ENCODE results near the gene ADAMTSL1. TPM values are rescaled to one million over a fixed set of nuclear protein-coding genes. Genes with fewer than 3 reads are reported as not detected.

Gene ADAMTSL1
- total and polyA plus RNA-seq, 9 of the 15 experiments (the other 6 are each of a cell fraction or from before 2014, with no cell fraction given): 0.01 TPM; not detected in 8

DNA sequence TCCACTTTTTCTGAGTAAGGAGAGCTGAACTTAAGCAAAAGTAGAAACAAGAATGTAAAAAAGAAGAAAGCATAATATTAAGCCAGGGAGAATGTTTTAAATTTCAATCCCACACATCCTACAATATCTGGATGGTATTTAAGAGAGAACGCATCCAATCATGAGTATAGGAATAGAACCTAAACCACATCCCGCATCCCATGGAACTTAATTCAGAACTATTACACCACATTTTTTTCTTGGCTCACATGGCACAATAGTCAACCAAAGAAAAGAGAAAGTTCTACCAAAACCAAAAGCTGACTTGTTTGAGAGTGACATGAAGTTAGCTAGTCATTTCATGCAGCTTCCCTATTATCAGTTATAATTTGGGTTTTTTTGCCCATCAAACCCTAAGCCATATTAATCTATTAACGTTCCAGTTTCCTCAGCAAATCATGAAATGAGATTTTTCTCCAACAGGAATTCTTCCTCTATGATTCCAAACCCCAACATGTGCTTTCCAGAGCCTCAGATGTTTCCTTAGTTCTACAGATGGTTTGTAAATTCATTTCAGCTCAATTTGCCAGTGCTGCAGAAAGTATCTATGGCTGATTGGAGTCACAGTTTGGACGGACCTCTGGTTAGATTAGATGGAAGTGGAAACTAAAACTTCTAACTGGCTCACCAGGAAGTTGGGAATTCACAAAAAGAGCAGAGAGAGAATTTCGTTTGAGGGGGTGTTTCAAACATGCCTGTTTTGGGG, 22.5 kb downstream of the ADAMTSL1 start:
- 1% methylated on average over 5 of the region's 5 CpGs for WGBS (ENCODE audit: insufficient coverage, low coverage, missing lambda C conversion rate)
- Histone ChIP-seq H4K20me1 (replicated peaks; ENCODE audit: control insufficient read depth, insufficient read depth, low read length) (no peaks in the 10 kb centered on the region), H3K4me2 (ENCODE audit: insufficient read depth, low read length) (no peak overlapping the region), H3K27ac (ENCODE audit: extremely low read depth, low read depth, low read length) (no peak overlapping the region), H2AFZ (ENCODE audit: low read depth, low read length) (no peak overlapping the region), H3K9me3 (replicated peaks; ENCODE audit: control insufficient read depth, insufficient read depth, low read depth, low read length) (no peaks in the 10 kb centered on the region), H3K4me3 (no peak overlapping the region), H3K9ac (ENCODE audit: insufficient read depth in 1 of 2, low read depth in 2 of 2, low read length in 2 of 2) (no peak overlapping the region), H3K36me3 (ENCODE audit: control insufficient read depth, insufficient read depth, low read length) (no peaks in the 10 kb centered on the region), H3K27me3 (ENCODE audit: control insufficient read depth in 2 of 2, insufficient read depth in 2 of 2, low read length in 2 of 2) (no peaks in the 10 kb centered on the region), H3K9me1 (ENCODE audit: control insufficient read depth, insufficient read depth, low read length) (no peaks in the 10 kb centered on the region), H3K79me2 (ENCODE audit: control insufficient read depth, insufficient read depth, low read length) (no peaks in the 10 kb centered on the region), H3K4me1 (replicated peaks in 1 of 2; ENCODE audit: control insufficient read depth in 2 of 2, insufficient read depth in 2 of 2, low read length in 2 of 2) (no peaks in the 10 kb centered on the region)
- ChIA-PET POLR2A (no interaction called here), CTCF (ENCODE audit: low intra/inter-chr PET ratio) (no interaction called here)
- FAIRE-seq (no peak), DNase-seq (ENCODE audit: extremely low read depth in 1 of 4, low spot score in 3 of 4) (no peak), ATAC-seq (no peak)
- BruUV-seq (replicated peaks): no TSS peak
- intact Hi-C loops (cut with micrococcal nuclease) (no loop called here), in situ Hi-C loops (cut with MboI) (no loop called here)
- no peak for TF ChIP-seq SMAD2 (IDR thresholded peaks at IDR 0.05; ENCODE audit: low read depth, low read length)
- TF ChIP-seq, protein P1, sequence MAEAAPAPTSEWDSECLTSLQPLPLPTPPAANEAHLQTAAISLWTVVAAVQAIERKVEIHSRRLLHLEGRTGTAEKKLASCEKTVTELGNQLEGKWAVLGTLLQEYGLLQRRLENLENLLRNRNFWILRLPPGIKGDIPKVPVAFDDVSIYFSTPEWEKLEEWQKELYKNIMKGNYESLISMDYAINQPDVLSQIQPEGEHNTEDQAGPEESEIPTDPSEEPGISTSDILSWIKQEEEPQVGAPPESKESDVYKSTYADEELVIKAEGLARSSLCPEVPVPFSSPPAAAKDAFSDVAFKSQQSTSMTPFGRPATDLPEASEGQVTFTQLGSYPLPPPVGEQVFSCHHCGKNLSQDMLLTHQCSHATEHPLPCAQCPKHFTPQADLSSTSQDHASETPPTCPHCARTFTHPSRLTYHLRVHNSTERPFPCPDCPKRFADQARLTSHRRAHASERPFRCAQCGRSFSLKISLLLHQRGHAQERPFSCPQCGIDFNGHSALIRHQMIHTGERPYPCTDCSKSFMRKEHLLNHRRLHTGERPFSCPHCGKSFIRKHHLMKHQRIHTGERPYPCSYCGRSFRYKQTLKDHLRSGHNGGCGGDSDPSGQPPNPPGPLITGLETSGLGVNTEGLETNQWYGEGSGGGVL (CRISPR knock-in tag; IDR thresholded peaks at IDR 0.05): no peak
- no peak for TF ChIP-seq ZFX (CRISPR knock-in tag; IDR thresholded peaks at IDR 0.05)
- TF ChIP-seq KLF1 (tag; IDR thresholded peaks at IDR 0.05): no peak
- TF ChIP-seq, protein P2, sequence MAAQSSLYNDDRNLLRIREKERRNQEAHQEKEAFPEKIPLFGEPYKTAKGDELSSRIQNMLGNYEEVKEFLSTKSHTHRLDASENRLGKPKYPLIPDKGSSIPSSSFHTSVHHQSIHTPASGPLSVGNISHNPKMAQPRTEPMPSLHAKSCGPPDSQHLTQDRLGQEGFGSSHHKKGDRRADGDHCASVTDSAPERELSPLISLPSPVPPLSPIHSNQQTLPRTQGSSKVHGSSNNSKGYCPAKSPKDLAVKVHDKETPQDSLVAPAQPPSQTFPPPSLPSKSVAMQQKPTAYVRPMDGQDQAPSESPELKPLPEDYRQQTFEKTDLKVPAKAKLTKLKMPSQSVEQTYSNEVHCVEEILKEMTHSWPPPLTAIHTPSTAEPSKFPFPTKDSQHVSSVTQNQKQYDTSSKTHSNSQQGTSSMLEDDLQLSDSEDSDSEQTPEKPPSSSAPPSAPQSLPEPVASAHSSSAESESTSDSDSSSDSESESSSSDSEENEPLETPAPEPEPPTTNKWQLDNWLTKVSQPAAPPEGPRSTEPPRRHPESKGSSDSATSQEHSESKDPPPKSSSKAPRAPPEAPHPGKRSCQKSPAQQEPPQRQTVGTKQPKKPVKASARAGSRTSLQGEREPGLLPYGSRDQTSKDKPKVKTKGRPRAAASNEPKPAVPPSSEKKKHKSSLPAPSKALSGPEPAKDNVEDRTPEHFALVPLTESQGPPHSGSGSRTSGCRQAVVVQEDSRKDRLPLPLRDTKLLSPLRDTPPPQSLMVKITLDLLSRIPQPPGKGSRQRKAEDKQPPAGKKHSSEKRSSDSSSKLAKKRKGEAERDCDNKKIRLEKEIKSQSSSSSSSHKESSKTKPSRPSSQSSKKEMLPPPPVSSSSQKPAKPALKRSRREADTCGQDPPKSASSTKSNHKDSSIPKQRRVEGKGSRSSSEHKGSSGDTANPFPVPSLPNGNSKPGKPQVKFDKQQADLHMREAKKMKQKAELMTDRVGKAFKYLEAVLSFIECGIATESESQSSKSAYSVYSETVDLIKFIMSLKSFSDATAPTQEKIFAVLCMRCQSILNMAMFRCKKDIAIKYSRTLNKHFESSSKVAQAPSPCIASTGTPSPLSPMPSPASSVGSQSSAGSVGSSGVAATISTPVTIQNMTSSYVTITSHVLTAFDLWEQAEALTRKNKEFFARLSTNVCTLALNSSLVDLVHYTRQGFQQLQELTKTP (IDR thresholded peaks at IDR 0.05; ENCODE audit: low read depth in 1 of 2, partially characterized antibody in 2 of 2): no peak
- TF ChIP-seq CSDE1 (IDR thresholded peaks at IDR 0.05): no peak
- TF ChIP-seq, protein P3, sequence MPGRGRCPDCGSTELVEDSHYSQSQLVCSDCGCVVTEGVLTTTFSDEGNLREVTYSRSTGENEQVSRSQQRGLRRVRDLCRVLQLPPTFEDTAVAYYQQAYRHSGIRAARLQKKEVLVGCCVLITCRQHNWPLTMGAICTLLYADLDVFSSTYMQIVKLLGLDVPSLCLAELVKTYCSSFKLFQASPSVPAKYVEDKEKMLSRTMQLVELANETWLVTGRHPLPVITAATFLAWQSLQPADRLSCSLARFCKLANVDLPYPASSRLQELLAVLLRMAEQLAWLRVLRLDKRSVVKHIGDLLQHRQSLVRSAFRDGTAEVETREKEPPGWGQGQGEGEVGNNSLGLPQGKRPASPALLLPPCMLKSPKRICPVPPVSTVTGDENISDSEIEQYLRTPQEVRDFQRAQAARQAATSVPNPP (IDR thresholded peaks at IDR 0.05; ENCODE audit: borderline replicate concordance, insufficient read depth, insufficient read length): no peak

All from K562 (cell line).